DMS 273 (cell line): ENCODE results near the gene TUG1.

Experiments used
- DNase-seq: peaks from one replicate; lab custom pipeline; 2025; ENCODE audit not compliant: unreplicated experiment; lab: John Stamatoyannopoulos, UW

Gene TUG1

DNA sequence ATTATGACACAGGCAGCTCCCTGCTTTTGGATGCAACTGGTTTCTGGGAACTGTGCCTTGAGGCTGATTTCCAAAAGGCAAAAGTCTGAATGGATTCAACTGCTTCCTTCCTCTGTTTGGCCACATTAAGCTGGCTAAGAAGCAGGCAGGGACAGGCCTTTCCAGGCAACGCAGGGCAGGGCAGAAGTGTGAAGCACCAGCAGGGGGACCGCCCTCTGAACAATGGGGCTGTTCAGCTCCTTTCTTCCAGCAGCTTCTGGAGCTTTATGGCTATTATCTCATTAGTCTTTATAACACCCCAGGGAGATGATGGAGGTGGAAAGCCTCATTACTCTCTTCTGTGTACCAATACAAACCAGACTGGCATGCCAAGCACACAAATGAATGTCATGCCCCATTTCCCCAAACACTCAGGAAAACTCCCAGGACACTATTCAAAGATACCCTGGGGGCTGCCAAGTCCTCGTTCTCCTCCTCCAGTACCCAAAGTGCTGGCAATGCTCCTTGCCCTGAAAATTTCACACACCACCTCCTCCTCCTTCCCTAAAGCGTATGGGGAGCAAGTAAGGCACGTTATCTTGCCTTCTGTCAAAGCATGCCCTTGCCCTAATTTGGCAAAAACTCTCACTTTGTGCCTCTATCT, 21.8 kb upstream of the TUG1 start:
- DNase-seq = no peak

DNA sequence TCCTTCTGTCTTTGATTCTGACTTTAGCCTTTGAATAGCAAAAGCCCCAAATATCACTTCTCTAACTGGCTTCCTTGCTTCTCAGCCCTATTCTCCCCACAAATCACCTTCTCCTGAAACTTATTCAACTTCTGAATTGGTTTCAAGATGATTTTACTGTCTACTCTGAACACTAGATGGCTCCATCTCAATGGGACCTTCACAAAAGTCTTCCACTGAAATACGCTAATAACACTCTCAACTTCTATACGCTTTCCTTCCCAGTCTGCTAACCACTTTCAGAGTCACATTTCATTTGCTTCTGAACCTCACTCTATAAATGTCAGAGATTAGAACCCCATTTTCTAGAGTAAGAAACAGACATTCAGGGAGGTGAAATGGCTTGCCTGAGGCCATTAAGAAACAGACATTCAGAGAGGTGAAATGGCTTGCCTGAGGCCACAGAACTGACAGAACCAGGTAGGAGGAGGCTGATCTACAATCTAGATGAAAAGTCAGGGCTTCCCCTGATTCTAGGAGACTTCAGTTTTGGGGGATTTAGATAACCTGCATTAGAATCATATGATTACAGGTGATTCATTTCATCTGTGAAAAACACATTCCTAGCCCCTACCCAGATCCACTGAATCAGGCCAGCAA, 21.1 kb upstream of the TUG1 start:
- peak; percentile 38 for DNase-seq

DNA sequence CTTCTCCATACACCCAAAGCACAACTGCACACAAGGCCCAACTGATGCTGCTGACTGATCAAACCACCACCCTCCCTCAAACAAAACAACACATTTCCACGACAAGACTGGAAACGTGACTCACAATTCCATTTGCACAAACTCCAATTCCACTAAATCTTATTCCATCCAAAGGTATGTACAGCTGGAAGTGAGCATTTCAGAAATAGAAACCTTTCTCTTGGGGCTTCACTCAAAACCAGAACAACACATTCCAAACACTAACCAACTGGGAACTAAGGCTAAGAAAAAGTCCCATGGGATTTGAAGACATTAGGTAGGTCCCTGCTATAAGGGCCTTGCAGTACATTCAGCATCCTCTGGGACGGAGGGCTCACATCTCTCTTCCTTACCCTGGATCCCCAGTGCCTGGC, 20.1 kb upstream of the TUG1 start:
- DNase-seq = no peak

DNA sequence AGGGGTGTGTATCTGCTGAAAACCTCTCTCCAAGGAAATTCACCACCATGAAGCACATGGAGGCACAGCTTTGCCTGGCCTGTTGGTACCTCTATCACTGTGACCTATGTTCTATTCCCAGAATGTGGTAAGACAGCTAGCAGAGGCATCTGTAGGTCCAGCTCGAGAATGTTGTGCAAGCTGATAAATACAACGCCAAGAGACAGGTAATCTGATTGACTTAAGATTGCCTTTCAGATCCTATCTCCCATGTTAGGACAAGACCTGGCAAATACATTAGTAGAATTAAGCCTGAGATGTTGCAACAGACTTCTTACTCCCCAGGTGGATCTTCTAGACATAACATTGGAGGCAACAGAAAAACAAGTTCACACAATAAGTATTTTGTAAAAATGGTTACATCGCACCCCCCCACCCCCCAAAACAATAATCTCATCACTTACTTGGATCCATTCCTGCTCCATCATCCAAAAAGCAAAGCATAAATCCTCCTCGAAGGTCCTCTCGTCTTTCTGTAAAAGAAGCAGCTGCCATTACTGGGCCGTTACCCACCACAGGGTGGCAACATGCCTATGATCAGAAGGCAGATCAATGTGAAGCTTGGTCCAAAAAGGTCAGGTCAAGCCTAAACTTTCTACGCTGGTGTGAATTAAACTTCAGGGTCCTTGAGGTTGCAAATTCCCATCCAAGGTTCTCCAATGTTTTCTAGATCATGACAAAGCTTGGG, 19.0 kb upstream of the TUG1 start:
- DNase-seq = no peak

DNA sequence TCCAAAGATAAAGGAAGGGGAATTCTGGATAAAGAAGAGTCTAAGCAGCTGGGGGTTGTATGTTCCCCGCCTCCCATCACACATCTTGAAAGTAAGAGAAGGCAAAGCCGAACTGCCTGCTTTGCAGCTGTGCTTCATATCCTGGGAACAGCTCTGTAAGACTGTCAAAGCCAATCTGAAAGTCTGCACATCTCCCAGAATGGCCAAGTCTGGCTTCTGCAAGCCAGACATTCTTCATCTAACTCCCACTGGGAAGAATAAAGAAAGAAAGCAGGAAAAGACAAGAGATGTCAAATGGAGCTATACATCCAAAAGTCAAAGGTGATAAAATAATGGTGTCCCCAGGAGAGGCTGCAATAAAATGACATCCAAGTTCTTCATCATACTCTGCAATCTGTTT, 15.9 kb upstream of the TUG1 start:
- DNase-seq = no peak

DNA sequence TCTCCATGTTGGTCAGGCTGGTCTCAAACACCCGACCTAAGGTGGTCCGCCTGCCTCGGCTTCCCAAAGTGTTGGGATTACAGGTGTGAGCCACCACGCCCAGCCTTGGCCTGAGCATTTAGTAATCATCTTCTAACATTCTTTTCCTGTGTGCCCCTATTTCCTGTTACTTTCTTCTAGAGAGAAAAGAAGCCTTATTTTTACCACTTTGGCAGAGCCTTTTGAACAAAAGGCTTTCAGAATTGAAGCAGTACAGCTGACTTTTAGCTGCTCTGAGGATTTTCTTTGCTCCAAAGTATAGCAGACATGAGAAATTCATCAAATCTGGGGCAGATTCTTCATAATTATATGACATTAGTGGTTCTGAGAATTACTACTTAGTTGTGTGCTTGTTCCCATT, 13.9 kb upstream of the TUG1 start:
- no peak for DNase-seq

DNA sequence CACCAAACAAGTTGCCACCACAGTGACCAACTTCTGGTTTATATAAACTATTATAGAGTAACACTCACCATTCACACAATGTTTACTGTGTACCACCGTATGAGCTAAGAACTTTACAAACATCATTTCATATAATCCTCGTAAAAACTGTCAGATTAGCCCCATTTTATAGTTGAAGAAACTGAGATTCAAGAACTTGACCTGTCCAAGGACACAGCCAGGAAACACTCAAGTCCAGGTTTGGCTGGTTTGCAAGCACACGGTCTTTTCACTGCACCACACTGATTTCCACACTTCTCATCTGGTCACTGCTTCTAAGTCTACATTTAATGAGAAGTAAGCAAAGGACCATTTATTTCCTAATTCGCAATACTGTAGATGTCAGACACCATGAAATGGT, 4.2 kb upstream of the TUG1 start:
- no peak for DNase-seq

DNA sequence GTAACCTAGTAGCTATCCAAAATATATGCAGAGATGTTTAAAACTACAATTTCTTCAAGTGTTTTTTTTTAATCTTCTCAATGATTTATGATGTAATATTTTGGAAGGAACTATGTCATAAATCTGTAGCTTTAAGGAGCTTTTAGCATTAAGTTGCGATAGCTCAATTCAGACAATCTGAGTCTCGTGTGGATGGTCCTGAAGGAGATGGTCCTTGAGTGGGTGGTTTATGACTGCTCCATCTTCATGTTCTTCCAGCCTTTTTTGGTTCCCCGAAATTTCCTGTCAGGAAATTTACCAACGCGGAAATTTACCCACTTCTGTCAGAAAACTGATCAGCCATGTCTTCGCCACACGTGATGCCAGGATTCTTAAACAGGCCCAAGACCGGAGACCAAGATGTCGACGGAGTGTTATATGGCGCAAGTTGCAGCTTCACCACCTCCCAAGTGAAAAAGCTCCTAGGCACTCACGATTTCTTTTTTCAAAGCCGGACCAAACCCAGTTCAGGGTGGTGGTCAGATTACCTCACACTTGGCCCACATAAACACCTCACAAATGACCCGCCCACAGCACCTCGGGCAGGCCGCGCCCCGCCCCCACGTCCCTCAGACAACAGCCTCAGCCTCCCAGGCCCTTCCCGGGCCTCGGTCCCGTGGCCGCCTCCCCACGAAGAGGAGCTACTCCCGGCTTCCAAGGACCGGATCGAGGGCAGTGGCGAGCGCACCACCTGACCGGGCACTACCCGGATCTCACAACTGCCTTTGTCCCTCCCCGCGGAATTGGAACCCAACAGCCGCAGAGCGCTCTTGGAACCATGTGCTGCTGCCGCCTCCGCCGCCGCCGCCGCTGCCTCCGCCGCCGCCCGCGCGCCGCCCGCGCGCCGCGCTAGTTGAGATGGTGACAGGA, 796 bp upstream of the TUG1 start, which contains the start of gene MORC2:
Gene MORC2 (minus strand): TSS at position 760 of the 909 bp plus-strand sequence. CDS start 885 bp downstream, outside the sequence.
- DNase-seq = no peak

DNA sequence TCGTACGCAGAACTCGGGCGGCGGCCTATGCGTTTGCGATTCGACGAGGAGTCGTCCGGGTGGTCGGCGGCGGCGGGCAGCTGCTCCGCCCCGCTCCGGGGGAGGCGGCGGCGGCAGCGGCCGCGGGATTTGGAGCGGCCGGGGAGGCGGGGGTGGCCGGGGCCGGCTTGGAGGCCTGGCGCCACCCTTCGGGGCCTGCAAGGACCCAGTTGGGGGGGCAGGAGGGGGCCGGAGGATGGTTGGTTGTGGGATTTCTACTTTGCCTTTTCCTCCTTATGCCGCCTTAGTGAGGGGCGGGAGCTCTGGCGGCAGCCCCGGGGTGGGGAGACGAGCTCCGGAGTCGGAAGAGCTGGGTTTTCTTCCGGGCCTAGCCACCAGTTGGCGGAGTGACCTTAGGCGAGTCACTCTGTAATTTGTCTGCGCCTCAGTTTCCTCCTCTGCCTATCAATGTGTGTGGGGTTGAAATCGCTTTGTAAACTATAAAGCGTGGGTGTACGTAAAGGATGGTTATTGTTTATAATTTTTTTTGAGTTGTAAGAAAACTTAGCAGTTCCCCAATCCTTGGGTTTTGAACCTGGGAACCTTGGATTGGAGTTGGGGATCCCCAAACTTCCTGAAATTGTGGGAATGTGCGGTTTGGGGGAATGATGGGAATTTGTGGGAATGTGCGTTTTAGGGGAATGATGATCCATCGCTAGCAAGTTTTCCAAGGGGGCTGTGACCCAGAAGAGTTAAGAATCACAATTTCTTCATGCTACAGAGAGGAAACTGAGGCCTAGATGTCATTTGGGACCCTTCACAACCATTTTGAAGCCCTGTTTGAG, 679 bp downstream of the TUG1 start:
- DNase-seq = no peak

DNA sequence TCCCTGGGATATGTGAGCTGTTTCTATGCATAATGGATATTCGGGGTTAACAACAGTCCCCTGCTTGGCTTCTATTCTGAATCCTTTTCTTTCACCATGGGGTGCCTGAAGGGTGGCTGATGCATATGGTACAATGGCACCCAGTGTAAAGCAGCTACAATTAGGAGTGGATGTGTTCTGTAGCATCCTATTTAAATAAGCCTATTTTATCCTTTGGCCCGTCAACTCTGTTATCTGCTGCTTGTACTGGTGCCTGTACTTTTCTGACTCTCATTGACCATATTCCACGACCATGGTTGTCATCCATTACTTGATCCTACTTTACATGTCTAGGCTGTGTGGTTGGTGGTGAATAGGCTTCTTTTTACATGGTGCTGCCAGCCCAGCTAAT, 1.3 kb downstream of the TUG1 start:
- DNase-seq = no peak

DNA sequence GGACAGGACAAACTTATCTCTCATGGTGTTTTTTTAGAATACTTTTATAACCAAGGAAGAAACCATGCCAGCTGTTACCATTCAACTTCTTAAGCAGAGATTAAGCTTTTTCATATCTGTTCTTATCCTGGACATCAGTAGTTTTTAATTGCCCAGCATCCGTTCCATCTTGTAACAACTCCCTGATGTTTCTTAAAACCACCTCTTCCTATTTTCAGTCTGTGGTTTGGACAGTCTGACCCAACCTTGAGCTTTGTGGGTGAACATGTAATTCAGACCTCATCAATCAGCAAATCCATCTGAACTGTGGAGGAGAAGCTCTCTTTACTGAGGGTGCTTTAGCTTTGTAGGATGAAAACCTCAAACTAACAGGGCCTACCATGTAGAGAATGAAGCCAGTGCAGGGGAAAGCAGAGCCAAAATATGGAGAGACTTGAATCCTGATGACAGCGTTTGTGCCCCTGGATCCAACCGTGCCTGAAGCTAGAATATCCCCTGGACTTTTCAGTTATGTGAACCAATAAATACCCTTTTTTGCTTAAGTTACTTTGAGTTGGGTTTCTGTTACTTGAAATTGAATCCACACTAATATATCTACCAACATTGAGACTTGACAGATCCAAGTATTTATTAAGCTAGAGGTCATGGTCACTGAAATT, 9.4 kb downstream of the TUG1 start:
- DNase-seq = no peak

DNA sequence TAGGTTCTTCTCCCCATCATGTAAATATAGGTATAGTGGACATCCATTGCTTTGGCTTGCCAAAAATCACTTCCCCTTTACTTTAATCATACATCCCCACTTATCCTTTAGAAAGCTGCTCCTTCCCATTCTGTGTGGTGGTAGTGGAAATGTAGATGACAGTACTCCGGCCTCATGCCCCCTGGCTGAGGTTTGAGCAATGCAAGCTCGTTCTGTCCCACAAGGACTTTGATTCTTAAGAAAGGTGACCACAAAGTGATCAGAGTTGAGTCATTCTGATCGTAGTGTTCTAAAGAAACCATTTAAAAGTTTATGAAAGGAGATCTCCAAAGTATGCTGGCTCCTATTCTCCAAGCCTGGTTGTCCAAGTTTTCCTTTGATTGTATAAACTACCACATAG, 10.9 kb downstream of the TUG1 start:
- DNase-seq = no peak

DNA sequence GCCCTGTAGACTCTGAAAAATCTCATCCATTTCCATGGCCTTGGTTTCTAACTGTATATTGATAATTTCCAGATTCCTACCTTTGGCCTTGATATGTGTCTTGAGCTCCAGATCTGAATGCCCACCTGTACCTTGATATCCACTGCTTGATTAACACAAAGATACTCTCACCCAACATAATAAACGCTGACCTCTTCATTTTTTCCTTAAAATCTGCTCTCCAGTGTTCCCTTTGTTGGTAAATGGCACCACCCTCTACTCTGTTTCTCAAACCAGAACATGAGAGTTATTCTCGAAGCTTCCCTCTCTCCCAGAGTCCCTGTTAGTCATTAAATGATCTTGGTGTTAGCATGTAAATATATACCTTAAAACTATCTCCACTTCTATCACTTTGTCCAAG, 13.4 kb downstream of the TUG1 start:
- no peak for DNase-seq

DNA sequence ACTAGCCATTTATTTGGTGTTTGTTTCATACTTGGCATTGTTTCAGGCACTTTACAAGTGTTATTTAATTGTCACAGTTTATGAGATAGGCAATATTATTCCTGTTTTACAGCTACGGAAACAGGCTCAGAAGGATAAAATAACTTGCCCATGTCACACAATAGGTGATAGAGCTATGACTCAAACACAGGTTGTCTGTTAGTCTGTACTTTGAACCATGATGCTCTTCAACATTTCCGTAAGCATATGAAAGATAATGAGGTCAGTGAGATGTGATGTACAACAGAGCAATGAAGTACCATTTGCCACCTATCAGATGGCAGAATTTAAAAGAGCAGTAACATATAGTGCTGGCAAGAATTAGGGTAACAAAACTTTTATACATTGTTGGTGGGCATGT, 15.3 kb downstream of the TUG1 start:
- DNase-seq = no peak

DNA sequence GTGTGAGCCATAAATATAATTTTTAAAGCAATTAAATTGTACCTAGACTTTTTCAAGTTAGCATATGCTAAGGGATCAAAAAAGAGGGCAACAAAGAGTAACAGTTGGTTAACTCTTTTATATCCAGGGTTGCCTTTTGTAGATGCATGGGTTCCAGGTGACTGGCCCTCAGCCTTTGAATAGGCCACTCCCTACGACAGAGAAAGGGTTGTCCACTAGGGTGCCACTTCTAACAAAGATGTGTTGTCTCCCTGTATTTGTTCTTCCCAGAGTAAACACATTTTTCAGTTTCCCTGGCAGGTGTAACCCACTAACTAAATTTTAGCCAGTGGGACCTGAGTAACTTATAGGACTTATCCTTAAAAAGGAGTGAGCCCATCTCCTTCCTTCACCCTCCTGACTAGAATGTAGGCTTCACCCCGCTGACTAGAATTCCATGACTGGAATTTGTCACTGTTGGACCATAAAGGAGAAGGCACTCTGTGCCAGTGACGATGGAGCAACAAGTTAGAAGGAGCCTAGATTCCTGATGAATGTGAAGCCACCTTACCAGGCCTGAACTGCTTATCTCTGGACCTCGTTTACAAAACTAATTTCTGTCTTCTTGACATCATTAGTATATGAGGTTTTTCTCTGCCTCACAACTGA, 16.6 kb downstream of the TUG1 start:
- no peak for DNase-seq

DNA sequence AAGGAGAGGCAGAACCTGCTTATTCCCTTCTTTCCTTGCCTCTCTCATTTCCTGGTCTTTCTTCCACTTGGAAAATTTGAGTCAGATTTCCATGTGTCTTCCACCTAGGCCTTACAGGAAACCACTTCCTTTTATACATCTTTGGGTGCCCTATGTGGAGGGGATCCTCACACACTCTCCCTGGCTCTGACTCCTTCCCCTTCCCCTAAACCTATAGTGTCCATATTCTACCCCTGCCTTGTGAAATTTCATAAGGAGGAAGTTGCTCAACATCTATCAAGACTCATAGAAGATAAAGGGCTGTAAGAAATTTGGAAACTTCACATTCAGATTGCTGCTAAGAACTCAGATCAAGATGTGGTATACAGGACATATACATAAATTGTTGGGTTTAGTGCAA, 20.4 kb downstream of the TUG1 start:
- no peak for DNase-seq

DNA sequence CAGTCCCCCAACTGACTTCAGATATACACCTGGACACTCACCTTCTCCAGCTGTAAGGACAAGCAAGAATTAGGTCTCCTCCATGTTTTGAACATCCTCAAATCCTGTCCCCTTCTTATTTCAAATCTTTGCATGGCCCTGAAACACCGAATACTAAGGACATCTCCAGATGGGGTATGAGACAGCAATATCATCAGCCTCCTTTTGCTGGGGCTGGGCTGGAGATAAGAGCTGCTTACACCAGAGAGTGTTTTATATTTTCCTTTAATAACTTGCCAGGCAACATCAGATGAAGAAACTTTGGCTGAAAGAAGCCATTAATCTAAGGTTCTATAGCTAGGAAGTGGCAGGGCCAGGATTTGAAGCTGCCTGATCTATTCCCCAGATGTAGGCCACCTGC, 21.6 kb downstream of the TUG1 start:
- DNase-seq = no peak

DNA sequence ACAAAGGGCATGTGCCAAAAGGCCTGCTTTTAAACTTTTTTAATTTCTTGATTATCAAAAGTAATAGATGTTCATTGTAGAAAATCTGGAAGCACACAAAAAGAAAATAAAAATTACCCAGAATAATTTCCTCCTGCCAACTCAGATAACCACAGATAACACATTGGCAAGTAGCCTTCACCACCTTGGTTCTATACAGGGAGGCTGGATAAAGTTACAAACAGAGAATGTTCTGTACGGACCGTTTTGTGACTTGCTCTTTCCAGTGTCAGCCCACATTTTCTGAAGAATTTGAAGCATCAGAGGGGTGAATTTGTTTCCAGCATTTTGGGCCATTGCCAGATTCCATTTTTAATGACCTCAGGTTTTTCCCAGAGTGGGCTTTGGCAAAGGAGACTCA, 23.5 kb downstream of the TUG1 start:
- no peak for DNase-seq

DNA sequence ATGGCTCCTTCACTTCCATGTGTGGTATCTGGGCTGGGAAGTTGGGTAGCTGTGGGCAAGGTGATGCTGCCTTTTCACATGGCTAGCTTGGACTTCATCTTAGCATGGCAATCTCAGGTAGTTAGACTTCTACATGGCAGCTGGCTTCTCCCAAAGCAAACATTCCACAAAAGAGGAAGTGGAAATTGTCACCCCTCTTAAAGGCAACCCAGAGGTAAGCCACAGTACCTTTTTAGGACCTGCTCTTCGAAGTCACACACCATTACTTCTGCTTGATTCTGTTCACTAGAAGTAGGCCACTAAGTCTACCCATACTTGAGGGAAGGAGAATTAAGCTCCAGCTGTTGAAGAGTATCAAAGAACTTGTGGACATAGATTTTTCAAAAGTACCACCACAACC, 25.9 kb downstream of the TUG1 start:
- DNase-seq = no peak

DNA sequence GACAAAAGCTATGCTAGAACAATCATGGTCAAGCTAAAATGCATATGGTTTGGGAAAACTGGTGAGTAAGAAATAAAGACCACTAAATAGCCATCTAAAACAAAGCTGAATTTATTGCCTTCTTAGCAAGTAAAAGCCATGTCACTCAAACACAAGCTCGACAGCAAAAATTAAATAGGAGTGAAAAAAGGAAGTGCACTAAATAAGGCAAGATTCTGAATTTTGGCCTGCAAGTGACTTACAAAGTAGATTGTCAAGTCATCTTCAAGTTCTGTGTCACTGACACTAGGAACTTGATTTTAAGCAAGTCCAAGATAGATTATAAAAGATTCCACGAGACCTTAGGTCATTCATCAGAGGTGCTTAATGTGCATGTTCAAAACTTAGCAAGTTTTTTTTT, 27.4 kb downstream of the TUG1 start:
- DNase-seq = no peak
